AG04450 (cell line): Measurements from ENCODE around the gene NDST4. TPM values are rescaled to one million over a fixed set of nuclear protein-coding genes. Genes with fewer than 3 reads are reported as not detected.

Source experiments
- CTCF ChIA-PET: fragments of 300-600, 350-600 bp; formaldehyde crosslinking; extraction: SDS; loops from one replicate; lab custom pipeline; 2022; ENCODE audit warnings: antibody characterized with exemption, inconsistent platforms; lab: Charles Lee
- POLR2A ChIA-PET: fragments of 350-600 bp; formaldehyde crosslinking; extraction: SDS; loops from one replicate; lab custom pipeline; 2021; ENCODE audit warnings: antibody characterized with exemption, inconsistent platforms; lab: Yijun Ruan, JAX
- DNase-seq: peaks from one replicate; pipeline ENCODE4 v3.0.0-alpha.2; 2011; ENCODE audit warnings: low read depth, low spot score
- H3K27ac ChIP-seq: one replicate; pipeline ENCODE4 v1.5.1; 2012; ENCODE audit warnings: low read depth, low read length, control low read depth
- H3K27me3 ChIP-seq: one replicate; pipeline ENCODE4 v1.6.0; 2012; ENCODE audit warnings: low read length; ENCODE audit not compliant: control insufficient read depth, insufficient read depth
- H3K4me3 ChIP-seq: 2 replicates; pipeline ENCODE4 v1.5.1; 2011; ENCODE audit warnings: mild to moderate bottlenecking, low read depth, low read length, control low read depth
- H3K9me3 ChIP-seq: 2 replicates; pipeline ENCODE4 v1.5.1; 2012; ENCODE audit warnings: low read length; ENCODE audit not compliant: control insufficient read depth, insufficient read depth
- polyA plus RNA-seq: library from polyadenylated mRNA; depleted of rRNA; stranded (reverse); fragments of >200 nt; gene quantifications from 2 replicates; pipeline ENCODE4 v1.2.3, GENCODE V29; 2011
- TF ChIP-seq, protein P1 (sequence below): IDR thresholded peaks from 2 replicates; pipeline ENCODE4 v1.5.1; 2011; ENCODE audit warnings: low read depth, low read length, control low read depth, inconsistent platforms

The NDST4 gene
- polyA plus RNA-seq, 1 experiment = not detected

DNA sequence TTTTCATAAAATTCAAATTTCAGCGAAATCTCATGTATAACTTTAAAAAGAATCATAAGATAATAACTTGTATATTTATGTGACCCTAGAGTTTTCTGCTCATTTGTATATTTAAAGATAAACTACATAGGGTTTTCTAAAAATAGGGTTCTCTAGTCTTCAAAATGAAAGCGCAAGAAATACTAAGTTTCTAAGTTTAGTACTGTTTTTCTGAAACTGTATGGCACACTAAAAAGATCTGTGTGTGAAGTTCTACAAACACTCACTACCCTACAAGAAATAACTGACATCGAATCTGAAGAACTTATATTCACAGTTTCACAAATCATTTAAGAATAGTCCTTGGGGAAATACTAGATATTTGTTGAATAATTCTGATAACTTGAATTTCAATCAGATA is 38.7 kb upstream of the NDST4 start:
- H3K27me3 ChIP-seq = no peaks in the 10 kb centered on the region
- TF ChIP-seq, protein P1, sequence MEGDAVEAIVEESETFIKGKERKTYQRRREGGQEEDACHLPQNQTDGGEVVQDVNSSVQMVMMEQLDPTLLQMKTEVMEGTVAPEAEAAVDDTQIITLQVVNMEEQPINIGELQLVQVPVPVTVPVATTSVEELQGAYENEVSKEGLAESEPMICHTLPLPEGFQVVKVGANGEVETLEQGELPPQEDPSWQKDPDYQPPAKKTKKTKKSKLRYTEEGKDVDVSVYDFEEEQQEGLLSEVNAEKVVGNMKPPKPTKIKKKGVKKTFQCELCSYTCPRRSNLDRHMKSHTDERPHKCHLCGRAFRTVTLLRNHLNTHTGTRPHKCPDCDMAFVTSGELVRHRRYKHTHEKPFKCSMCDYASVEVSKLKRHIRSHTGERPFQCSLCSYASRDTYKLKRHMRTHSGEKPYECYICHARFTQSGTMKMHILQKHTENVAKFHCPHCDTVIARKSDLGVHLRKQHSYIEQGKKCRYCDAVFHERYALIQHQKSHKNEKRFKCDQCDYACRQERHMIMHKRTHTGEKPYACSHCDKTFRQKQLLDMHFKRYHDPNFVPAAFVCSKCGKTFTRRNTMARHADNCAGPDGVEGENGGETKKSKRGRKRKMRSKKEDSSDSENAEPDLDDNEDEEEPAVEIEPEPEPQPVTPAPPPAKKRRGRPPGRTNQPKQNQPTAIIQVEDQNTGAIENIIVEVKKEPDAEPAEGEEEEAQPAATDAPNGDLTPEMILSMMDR = no peak
- no peak overlapping the region for H3K27ac ChIP-seq
- no peaks in the 10 kb centered on the region for H3K9me3 ChIP-seq
- ChIA-PET CTCF (no interaction called here), POLR2A (no interaction called here)
- no peak for DNase-seq
- no peak overlapping the region for H3K4me3 ChIP-seq

DNA sequence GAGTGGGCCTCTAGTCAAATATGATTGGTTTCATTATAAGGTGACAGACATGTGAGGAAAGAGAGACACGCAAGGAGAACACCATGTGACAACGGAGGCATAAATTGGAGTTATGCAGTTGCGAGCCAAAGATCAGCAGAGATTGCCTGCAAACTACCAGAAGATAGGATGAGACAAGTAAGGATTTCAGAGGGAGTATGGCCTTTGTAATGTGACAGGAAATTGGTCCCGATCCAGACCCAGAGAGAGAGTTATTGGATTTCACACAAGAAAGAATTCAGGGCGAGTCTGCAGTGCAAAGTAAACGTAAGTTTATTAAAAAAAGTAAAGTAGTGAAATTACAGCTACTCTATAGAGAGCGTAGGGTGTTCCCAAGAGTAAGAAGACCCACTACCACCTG is 35.7 kb upstream of the NDST4 start:
- ChIA-PET CTCF (no interaction called here), POLR2A (no interaction called here)
- H3K27me3 ChIP-seq = no peaks in the 10 kb centered on the region
- TF ChIP-seq, protein P1 = no peak
- H3K4me3 ChIP-seq = no peak overlapping the region
- no peak overlapping the region for H3K27ac ChIP-seq
- DNase-seq = no peak
- H3K9me3 ChIP-seq = no peaks in the 10 kb centered on the region

DNA sequence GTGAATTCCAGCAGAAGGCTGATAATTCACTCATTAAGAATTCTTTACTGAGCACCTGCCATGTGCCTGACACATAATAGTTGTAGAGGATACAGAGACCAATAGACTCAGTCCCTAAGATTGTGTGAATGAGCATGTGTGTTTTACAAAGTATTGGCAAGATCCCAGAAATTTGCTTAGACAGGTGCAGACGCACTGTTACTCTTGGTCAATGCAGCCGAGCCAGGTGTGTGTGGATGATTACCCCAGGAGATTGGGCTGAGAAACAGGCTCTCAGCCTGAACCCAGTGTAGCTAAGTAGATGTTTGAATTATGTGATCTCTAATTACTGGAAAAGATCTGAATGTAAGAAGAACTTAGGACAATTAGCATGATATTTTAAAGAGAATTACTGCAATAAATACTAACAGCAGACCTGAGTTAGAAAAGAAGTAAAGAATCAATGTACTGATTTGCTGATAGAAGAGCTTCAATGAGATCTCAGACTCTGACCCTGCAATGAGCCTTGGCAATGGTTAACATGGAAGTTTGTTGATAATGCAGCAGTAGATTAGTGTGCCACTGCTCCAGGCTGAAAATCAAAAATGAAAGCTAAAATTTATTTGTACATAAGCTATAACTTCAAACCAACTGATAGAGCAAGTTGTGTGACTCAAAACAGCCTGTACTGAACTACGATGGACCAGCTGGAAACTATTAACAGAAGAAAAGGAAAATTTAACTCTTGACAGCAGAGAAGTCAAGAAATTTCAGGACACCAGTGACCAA is 32.2 kb upstream of the NDST4 start:
- CTCF ChIA-PET = no interaction called here
- no peak for DNase-seq
- Histone ChIP-seq H3K27ac (no peak overlapping the region), H3K4me3 (no peak overlapping the region), H3K9me3 (no peaks in the 10 kb centered on the region), H3K27me3 (no peaks in the 10 kb centered on the region)
- POLR2A ChIA-PET = no interaction called here
- TF ChIP-seq, protein P1 = no peak

DNA sequence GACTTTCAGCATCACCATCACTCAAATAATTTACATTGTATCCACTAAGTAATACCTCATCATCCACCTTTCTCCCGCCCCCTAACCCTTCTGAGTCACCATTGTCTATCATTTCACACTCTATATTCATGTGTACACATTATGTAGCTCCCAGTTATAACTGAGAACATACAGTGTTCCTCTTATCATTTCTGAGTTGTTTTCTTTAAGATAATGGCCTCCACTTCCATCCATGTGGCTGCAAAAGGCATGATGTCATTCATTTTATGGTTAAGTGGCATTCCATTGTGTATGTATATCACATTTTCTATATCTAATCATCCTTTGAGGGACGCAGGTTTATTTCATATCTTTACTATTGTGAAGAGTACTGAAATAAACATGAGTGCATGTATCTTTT is 14.6 kb upstream of the NDST4 start:
- Histone ChIP-seq H3K27me3 (no peaks in the 10 kb centered on the region), H3K9me3 (no peaks in the 10 kb centered on the region), H3K27ac (no peak overlapping the region), H3K4me3 (no peak overlapping the region)
- no peak for DNase-seq
- TF ChIP-seq, protein P1 = no peak
- CTCF ChIA-PET = no interaction called here
- POLR2A ChIA-PET = no interaction called here

DNA sequence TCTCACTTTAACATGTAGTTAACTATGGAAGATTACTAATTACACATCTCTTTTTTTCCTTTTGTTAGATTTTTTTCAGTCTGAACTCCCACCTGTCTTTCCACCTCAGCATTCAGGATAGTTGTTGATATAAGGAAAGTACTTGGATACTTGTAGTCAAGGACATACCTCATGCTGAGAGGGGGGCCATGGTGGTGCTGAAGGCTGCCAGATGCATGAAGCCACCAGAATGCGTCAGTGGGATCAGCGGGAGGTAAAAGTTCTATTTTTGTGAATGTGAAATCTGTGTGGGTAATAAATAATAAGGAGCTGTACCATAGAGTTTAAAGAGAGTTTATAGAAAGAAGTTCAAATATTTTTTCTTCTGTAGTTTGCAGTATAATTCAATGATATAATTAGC is 13.1 kb upstream of the NDST4 start:
- CTCF ChIA-PET = no interaction called here
- POLR2A ChIA-PET = no interaction called here

More for the DNA sequence above, 13.1 kb upstream of the NDST4 start:
- DNase-seq = no peak
- TF ChIP-seq, protein P1 = no peak
- Histone ChIP-seq H3K9me3 (no peaks in the 10 kb centered on the region), H3K27me3 (no peaks in the 10 kb centered on the region), H3K27ac (no peak overlapping the region), H3K4me3 (no peak overlapping the region)
